Femur (tissue), 1 donor: Measurements from ENCODE around the gene PPM1H.

ENCODE experiments used
- DNase-seq: peaks from one replicate; pipeline ENCODE4 v3.0.0-alpha.2; 2017

PPM1H gene

DNA sequence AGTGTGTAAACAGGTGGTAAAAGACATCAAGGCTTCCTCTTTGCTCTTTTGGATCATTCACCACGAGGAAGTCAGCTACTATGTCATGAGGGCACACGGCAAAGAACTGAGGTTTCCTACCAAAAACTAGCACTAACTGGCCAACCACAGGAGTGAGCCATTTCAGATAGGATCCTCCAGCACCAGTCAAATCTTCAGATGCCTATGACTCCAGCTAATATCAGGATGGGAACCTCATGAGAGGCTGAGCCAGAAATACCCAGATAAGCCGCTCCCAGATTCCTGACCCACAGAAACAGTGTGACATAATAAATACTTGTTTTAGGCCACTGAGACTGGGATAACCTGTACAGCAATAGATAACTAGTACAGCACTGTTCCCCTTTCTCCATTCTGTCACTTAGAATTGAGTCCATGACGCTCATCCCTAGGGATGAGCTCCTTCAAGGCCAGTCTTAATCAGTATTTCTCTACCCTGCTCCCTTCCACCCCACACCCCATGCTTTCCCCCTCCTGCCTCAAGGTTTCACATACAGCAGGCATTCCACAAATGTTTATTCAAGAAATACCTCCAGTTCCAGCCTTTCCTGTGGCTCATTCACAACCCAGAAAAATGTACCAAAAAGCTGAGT lies 68.4 kb downstream of the PPM1H start:
- DNase-seq, result no peak

DNA sequence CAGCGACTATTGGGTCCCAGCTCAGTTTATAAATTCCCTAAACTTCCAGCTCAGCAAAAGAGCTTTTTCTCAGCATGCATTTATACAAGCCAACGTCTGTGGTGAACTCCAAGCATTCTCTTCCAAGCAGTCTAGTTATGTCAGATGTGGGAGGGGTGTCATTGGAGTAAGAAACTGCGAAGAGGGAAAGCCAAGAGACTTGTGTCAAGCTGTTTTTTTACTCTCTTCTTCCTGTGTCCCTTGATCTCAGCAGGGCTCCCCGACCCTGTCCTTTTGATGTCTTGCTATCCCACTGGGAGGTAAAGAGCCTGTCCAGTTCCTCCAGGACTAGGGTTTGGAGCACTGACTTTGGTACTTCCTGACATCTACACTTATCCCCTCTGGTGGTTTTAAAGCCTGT lies 69.0 kb downstream of the PPM1H start:
- no peak for DNase-seq

DNA sequence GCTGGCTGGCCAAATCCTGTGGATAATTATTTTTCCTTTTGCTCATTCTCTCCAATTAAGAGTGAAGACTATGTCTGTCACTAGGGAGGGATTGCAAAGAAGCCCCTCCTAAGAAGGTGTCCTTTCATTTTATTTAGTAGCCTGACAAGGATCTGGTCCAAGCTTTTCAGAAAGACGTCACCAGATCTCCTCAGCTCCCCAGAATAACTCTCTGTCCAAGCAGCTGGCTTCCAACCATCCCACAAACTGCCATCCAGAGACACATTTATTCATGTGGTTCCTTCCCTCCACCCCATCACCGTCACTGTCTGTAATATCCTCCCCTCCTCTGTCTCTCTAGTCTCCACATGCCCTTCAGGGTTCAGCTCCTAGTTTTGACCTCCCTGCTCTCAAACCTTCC lies 69.9 kb downstream of the PPM1H start:
- DNase-seq, result peak; percentile 56

DNA sequence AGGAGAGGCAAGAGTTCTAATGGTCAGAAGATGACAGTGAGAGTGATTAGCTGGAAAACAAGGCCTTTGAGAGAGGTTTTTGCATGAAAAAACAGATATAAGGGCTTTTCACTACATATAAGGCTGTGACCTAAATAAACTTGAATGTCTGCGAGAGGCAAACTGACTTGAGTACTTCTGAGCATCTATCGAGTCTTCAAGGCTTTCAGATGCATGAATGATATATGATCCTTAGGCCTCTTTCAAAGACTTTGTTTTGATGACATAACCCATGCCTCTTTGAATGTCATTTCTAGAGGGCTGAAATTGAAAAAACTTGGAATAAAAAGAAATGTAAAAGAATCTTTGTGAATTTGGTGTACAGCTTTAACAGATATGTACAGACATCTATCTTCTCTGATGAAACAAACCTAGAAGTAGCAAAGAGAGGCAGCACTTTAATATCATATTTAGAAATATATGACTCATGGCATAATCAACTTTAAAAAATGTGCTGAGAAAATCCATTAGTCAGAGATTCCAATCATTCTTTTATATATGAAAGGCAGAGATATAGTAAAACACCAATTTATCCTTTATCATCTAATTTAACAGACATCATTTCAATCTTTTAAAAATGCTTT lies 72.6 kb downstream of the PPM1H start:
- DNase-seq, result no peak

DNA sequence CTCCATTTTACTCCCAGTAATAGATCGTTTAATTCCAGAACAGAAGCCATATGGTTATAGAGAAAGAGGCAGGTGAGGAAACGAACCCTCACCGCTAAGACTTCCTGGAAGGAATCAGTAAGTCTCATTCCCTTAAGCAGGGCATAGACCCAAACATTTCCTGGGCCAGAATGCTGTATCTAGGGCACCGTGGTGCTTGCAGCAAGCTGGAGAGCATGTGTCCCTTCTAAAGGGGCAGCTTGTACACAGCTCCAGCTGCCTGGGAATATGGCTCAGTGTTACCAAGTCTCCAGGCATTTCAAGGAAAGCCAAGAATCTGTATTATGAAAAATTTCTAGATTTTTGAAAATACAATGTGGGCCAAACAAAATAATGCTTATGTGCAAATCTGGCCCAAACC lies 73.4 kb downstream of the PPM1H start:
- DNase-seq, result no peak

DNA sequence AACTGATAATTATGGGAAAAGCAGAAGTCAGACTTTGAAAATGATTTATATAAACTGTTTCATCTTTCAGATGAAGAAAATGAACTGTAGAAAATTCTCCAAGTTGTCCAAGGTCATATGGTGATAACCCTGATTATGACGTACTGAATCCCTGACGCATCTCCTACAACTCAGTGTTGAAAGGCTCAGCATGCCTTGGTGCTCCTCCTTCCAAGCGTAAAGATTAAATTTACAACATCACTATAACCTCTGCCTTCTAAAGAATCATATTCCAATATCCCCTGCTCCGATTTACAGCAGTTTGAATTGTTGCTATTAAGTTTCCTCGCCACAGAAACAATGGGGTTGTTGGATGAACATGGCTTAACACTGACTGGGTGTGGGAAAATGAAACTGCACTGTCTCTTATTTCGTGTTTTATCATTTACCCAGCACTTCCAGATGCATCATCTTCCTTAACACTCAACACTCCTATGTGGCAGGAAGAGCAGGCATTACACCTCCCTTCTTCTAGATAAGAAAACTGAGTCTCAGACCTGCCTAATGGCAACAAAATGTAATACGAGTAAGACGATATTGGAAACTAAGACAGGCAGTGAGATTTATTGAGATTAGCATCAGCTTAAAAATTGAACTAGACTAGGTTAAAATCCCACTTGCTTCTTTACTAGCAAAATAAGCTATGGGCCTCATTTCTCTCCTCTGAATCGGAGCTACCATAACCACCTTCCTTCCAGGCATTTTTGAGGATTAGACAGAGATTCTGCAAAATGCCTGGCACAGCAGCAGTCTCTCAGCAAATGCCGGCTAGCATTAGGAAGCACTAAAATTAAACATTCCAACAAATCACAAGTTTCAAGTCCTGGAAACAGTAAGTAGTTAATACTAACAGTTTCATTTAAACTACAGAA lies 74.2 kb downstream of the PPM1H start:
- no peak for DNase-seq

DNA sequence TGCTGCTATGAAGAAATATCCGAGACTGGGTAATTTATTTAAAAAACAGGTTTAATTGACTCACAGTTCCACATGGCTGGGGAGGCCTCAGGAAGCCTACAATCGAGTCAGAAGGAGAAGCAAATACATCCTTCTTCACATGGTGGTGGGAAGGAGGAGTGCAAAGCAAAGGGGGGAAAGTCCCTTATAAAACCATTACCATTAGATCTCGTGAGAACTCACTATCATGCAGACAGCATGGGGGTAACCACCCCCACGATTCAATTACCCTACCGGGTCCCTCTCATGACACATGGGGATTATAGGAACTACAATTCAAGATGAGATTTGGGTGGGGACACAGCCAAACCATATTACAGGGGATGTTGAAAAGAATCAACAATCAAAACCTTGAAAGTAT lies 74.9 kb downstream of the PPM1H start:
- DNase-seq, result no peak

DNA sequence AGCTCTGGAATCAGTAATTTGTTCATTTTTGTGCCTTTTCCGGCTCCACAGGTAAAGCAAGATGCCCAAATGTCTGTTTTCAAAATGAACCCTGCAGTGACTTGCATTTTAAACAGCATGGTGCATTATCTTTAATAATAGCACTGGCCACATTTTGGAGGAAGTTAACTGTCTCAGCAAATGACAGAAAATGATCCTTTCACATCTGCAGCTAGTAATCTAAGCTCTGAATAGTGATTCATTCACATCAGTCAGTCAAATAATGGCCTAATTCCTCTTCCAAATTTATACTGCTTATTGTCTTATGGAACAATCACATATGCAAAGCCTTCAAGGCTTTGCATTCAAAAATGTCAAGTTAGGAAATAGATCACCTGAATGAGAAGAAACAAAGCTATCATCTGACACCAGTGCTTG lies 75.6 kb downstream of the PPM1H start:
- no peak for DNase-seq

DNA sequence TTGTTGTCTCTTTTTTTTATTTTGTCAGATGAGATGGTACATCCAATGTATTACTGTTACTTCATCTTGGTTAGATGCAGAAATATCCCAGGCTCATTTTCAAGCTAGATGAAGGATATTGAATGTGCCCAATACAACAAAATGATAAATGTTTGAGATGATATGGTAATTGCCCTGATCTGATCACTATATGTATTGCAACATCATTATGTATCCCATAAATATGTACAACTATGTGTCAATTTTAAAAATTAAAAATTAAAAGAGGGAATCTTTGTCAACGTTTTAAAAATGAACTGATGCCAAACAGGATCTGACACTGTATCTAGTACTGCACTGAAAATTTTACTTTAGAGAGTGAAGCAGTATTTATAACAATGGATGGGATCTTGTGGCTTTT lies 78.5 kb downstream of the PPM1H start:
- no peak for DNase-seq

DNA sequence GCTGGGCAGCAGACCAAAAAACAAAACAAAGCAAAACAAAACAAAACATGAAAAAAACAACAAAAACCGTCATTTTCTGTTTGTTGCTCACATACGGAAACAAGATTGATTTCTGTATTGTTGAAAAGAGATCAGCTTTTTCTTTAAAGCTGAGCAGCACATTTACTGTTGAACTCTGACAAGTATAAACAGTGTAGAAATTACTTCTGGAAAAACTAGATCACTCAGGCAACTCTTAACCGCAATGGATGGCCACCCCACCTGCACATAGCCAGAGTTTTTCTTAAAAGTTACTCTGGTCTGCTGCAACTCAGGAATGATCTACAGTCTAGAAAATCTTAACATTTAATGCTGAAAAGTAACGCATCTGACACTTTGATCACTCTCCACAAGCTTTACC lies 80.9 kb downstream of the PPM1H start:
- DNase-seq, result no peak

DNA sequence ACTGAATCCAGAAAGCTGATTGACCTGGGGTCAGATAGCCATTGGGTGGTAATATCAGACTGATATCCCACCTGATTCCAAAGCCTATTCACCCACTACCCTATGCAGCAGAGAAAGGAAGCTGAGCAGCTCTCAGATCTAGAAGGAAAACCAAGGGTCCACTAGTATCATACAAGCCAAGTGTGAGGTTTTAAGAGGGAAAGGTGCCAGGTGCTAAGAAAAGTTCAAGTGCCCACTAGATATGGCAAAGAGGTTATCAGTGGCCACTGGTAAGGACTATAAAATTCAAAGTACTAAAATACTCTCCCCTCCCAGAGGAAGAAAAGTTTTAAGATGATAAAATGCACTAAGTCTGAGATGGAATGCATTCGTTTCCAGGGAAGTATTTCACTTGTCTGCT lies 85.6 kb downstream of the PPM1H start:
- DNase-seq, result no peak

DNA sequence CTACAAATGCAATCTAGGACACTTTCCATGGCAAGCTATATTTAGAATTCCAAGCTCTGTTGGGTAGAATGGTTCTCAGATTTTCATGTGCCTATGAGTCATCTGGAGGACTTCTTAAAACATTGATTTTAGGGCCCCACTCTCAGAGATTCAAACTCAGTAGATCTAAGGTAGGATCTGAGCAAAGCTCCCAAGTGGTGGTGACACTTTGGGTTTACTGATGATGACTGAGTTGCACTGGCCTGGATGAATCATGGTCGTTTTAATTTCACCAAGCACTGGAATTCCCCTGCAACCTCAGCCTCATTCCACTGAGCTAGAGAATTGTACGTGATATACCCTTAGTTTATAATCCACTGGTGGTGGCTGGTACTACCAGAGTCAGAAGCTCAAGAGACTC lies 86.5 kb downstream of the PPM1H start:
- no peak for DNase-seq

DNA sequence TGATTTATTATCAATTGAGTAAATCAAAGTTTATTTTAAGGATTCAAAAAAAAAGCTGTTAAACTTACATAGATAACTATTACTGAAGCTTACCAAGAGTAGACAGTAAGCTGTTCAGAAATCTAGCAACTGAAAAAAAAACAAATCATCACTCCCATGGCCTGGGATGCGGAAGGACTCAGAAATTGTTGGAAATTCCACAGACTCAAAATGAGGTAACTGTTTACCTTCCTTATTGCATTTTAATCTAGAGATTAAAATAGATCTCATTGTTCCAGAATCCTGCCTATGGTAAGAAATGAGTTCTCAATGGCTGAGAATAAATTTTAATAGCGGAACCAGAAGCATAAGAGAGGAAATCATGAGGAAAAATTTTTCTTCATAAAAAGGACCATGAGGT lies 87.2 kb downstream of the PPM1H start:
- no peak for DNase-seq

DNA sequence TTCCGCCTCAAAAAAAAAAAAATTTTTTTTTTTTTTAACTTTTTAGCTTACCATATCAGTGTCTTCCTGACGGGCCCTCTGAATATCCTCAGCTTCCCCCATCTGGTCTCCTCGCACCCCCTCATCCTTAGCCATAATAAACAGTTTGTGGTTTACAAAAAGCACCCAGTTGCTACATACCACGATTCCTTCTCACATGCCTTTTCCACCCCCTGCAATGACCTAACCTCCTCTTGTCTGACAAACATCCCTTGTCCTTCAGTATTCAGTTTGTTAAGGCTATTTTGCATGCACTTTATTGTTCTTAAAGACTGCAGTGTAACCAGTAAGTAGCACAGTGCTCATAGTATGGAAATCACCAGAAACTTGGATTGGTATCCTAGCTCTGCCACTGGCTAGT lies 88.5 kb downstream of the PPM1H start:
- DNase-seq, result no peak

DNA sequence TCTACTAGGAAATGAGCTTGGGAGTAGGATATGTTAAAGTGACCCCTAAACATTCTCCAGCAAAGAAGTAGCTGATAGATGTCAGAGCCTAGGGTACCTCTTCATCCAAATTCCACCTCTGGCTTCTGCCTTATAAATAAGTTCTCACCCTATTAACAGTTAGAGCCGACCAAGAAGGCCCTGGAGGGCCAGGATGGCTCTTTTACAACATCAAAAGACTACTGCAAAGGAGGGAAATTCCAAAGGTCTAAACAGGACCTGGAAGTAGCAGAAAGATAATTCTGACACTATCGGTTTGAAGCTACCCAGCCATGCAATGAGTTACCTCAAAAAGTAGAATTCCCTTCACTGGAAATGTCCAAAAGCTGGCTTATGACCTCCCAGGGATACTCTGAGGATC lies 90.0 kb downstream of the PPM1H start:
- DNase-seq, result no peak

DNA sequence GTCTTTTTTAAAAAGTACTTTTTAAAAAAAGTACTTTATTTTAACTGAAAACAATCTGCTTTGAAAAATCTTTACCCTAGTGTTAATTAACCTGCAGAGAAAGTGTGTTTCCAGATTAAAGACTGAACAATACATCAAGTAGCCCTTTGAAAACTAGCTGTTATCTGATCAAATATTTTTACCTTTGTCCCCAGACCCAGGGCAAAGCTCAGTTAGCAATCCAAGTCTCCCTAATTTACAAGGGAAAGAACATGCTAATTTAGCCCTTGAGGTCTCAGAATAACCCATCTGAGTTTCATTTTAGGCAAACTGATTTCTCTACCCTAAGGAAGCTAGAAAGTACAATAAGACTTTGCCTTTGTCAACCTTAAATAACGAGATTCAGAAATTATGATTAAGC lies 91.2 kb downstream of the PPM1H start:
- no peak for DNase-seq

DNA sequence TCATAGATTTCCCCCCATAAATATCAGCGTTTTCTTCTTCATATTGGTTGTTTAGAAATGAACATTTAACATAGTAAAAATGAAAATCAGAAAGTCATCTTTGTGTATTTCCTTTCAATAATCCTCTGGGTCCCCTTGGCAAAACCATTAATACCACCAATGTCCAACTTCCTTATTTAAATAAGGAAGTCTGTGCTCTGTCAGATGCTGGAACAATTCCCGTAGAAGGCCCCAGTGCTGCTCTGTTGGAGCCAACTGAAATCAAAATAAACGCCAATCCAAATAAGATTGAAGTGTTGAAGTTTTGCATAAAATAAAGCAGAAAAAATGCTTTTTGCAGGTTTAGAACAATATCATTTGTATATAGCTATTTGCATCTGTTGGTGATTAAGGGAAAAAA lies 93.1 kb downstream of the PPM1H start:
- DNase-seq, result no peak

DNA sequence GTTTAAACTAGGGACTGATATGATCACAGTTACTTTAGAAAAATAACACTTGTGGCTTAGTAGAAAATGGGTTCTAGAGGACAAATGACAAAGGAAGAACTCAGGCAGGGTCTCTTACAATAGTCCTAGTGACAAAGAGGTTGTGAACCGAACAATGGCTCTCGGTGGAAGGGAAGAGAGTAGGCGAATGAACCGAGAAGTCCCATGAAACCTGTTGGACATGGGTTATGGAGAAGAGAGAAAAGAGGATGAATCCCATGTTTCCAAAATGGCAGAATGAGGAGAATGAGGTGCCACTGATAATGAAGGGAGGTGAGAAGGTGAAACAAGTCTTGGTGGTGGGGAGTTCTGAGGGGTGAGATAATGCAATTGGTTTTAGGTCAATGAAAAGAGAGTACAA lies 94.1 kb downstream of the PPM1H start:
- no peak for DNase-seq

DNA sequence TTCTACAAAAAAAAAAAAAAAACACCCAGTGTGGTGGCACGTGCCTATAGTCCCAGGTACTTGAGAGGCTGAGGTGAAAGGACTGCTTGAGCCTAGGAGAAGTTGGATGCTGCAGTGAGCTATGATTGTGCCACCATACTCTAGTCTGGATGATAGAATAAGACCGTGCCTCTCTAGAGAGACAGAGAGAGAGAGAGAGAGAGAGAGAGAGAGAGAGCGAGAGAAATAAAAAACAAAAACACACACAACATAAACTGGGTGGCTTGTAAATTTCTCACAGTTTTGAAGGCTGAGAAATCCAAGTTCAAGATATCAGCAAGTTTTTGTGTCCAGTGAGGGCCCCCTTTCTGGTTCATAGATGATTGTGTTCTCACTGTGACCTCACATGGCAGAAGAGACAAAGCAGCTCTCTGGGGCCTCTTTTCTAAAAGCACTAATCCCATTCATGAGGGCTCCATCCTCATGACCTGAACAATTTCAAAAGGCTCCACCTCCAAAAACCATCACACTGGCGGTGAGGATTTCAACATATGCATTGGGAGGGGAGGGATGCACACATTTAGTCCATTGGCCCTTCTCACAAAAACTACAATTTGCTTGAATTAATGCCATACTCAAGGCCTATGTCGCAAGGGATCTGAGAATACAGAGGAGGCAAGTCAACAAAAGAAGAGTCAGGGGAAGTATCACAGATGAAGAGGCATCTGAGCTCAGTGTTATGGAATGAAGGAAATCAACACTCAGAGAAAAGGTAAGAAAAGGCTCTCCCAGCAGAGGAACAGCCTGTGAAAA lies 94.9 kb downstream of the PPM1H start:
- no peak for DNase-seq

DNA sequence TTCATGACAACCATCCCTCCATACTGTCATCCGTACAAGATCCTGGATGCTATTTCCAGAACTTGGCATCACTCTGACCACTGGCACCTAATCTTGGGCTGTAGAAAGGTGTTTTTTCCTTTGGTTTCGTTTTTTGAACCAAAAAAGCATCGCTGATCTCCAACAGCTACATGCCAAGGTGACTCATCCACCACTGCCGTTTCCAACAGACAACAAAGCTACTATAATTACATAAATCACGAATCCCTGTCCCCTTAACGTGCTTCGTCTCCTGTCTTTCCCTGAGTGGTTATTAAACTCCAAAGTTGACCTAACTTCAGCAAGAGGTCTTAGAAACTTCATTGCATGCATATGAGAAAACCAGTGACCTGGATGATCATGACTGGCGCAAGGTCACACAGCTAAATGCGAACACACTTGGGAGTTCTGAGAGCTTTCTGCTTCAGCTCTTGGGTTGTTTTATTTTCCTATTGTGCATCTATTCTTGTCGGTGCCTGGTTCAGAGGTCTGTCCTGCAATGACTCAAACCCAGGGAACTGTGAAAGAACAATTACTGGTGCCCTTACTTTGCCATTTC lies 99.9 kb downstream of the PPM1H start:
- no peak for DNase-seq

DNA sequence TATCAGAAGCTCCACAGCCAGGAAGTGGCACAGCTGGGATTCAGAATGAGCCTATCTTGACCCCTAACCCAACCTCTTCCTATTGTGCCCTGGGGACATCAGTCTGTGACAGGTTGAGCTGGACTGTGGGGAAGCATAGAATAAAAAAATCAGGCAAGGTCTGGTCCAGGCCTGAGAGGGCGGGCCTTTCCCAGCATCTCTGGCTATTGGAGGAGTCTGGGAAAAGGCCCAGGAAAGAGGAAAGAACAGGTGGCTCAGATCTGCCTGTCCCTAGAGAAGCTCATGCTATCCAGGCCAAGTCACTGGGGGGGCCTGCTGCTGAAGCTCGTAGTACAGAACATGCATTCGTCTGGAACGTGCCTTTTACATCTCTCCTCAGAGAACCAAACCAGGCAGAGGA lies 100.5 kb downstream of the PPM1H start:
- no peak for DNase-seq

DNA sequence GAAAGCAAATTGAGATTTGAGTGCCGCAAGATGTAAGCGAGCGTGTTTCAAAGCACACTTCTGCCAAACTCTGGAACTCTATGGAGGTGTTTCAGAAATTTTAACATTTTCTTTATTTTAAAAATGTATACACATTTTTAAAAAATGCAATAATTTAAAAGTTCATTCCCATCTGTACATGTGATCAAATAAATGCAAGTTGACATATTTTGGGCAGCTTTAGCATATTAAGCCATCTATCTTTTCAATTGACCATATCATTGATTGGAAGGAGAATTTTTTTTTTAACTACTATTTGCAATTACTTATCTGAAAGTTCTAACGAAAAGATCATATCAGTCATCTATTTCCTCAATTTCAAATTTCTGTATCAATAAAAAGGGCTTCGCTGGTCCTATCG lies 101.3 kb downstream of the PPM1H start:
- DNase-seq, result no peak

DNA sequence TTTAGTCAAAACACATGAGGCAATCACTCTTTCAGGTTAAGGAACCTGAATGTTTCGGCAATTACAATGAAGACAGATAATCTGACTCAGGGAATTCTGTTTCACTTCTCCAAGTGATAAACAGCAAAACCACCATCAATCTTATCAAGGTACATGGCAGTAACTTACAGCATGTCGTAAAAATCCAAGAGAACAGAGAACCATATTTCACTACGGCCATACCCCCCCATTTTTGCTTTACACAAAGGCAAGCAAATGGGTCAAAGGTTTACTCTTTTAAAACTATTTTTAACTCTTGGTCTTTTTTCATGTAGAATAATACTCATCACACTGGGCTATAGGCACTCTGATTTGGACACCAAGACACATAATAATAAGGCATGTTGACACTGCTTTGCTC lies 102.4 kb downstream of the PPM1H start:
- DNase-seq, result no peak
